HG02981 (cell line): ENCODE data around the gene NEGR1.
A peak's percentile ranks its signal among the peaks of the same experiment; 100 is the strongest.

Experiments
- ATAC-seq: cut with Tn5 transposase; IDR thresholded peaks from one replicate; pipeline ENCODE4 v1.9.1; 2021; ENCODE audit warnings: mild to moderate bottlenecking, moderate library complexity; ENCODE audit not compliant: unreplicated experiment

The NEGR1 gene

DNA sequence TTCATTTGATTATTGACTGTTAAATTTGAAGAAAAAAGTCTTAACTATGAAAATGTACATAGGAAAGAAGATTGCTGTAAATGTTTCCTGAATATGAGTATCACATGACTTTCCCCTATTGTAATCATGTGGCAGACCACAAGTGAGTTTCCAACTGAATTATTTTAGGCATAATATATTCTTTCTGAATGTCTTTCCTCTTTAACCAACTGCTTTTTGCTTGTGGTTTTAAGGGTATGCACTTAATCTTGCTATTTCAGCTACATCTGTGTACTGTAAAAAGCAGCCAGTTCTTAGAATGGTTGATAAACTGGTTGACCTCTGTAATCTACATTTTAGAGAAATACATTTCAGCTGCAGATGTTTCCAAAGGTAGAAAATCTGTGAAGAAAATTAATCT, 400.7 kb downstream of the NEGR1 start:
- no peak for ATAC-seq

GRCh38 chr1:71869326-71869725, 413.0 kb downstream of the NEGR1 start:
- ATAC-seq = no peak

DNA sequence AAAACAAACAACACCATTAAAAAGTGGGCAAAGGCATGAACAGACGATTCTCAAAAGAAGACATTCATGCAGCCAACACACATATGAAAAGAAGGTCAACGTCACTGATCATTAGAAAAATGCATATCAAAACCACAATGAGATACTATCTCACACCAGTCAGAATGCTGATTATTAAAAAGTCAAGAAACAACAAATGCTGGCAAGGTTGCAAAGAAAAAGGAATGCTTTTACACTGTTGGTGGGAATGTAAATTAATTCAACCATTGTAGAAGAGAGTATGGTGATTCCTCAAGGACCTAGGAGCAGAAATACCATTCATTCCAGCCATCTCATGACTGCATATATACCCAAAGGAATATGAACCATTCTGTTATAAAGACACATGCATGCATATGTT, 419.6 kb downstream of the NEGR1 start:
- no peak for ATAC-seq

GRCh38 chr1:71861022-71861421, 421.3 kb downstream of the NEGR1 start:
- ATAC-seq = no peak

DNA sequence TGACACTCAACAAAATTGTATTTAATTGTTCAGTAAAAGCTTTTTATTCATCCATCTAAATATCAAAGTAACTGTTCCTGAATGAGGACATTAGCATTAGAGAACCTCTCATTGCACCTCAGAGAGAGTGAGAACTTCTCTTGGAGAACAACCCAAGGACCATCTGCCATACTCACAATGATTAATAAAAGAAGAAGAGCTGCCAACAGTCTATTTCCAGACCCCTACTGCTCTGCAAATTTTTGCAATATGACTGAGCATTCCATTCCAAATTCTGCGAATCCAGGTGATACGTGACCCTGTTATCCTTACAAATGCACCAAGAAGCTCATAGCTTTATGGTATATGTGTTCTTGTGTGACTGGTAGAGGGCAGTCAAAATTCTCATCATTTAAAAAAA, 422.5 kb downstream of the NEGR1 start:
- no peak for ATAC-seq

- no peak for ATAC-seq
Observed at GRCh38 chr1:71857862-71858261, 424.5 kb downstream of the NEGR1 start.

DNA sequence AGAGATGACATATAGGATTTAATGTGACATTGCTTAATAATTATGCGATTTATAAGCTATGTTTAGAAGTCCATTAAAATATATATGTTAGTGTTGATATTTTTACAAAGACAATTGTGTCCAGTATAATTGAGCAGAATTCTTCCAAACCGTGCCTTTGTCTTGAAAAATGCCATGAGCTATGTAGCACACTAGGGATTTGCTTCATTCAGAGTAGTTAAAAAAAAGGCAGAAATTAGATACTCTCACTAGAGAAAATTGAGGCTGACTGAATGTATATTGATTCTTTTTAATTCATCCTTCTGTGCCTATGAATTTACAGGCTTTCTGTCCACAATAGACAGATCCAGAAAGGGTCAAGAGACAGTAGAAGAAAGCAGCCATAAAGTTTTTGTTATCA, 429.0 kb downstream of the NEGR1 start:
- no peak for ATAC-seq

GRCh38 chr1:71850936-71851335, 431.4 kb downstream of the NEGR1 start:
- no peak for ATAC-seq

GRCh38 chr1:71850515-71850914, 431.8 kb downstream of the NEGR1 start:
- no peak for ATAC-seq

- ATAC-seq = no peak
Observed at GRCh38 chr1:71843012-71843411, 439.3 kb downstream of the NEGR1 start.

DNA sequence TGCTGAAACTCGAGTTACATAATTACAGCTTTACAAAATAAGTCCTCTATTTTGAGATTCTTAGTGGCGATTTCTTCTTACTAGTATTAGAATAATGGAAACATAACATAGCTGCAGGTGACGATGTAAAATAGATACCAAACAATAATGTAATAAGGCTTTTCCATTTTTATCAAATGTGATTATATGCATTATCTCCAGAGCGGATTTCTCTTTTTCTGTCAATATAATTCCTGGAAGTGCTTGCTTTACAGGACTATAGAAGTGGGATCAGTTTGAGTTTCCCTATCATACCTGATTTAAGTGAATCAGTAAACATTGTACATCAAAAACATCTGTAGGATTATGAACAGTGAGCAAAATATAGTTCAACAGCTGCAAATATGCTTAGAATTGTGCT, 442.5 kb downstream of the NEGR1 start:
- no peak for ATAC-seq

DNA sequence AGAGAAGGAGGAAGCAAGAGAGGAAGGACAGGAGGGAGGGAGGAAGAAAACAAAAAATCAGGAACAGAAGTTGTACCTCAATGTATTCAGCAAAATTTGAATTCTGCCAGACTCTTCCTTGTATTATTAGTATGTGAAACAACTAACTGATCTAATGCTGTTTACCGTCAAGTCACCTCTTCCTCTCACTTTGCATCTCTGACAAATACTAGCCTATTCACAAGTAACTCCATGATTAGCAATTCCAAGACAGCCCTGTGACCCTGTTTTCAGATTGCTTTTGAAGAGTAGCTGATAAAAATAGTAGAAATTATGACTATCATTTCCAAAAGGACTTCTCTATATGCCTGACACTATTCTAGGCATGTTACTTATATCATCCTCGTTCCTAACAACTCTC, 445.4 kb downstream of the NEGR1 start:
- no peak for ATAC-seq

DNA sequence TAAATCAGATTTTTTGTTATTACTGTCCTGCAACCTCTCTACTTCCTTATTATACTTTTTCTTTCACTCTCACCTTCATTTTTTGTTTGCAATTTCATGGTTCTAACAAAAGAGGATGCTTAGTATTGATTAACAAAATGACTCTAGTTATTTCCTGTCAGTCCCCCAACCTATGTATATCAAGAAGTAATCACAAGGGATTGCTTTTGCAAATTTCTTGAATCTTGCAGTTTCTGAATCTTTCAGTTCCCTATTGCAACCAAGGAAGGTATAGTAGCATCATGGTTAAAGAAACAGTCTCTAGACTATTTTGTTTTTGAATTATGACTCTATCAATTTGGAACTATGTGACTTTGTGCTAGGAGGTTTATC, 446.9 kb downstream of the NEGR1 start:
- ATAC-seq = peak; percentile 96

DNA sequence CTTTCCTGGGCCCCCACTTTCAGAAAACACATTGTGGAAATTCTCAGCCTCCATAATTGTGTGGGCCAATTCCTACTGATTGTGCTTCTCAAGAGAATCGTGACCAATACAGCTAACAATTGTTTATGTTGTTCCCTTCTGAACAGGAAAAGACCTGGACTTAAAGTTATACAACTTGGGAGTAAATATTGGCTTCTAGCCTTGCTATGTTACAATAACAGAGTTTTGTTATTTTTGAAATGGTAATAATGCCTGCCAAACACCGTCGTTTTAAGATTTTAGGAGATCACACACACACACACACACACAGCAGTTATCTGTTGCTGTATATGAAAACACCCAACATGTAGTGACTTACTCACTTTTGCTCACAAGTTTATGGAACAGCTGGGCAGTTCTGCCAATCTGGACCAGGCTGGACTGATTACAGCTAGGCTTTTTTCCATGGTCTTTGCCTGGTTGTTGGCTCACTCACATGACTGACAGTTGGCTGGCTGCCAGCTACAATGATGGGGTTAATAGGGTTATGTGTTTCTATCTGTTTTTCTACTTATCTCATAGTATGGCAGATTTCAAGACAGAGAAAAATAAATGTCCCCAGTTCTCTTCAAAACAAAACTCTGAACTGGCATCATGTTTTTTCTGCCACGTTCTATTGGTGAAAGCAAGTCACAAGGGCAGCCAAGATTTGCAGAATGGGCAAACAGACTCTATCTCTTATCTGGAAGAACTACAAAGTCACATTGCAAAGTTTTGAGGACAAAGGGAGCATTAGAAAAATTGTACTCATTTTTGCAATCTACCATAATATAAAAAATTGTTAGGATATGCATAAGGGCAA, 447.5 kb downstream of the NEGR1 start:
- peak; percentile 15 for ATAC-seq

- ATAC-seq = no peak
Observed at GRCh38 chr1:71831646-71832045, 450.7 kb downstream of the NEGR1 start.

- no peak for ATAC-seq
Observed at GRCh38 chr1:71829346-71829745, 453.0 kb downstream of the NEGR1 start.

DNA sequence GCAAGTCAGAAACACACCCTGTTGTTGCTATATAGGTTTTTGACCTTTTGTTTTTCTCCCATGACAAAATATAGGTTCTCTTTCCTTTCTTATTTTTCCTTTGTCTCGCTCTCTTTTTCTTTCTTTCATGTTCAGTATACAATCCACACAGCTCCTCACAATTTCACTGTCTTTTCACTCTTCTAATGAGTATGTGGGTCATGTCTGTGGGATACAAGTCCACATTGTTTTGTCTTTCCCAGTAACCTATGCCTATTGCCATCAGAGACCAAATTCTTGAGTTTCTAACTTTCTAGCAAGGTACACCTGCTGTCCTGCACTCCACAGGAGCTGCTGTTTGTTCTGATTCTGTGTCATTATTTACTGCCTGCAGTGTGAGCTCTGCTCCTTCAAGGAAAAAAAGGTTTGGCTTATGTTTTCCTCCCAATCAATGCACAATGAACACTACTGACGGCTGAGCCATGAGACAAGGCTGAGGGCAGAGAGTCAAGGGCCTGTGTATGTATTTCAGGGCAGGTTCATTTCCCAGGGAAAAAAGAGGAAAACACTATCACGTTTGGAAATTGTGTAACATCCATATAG, 453.8 kb downstream of the NEGR1 start:
- no peak for ATAC-seq

DNA sequence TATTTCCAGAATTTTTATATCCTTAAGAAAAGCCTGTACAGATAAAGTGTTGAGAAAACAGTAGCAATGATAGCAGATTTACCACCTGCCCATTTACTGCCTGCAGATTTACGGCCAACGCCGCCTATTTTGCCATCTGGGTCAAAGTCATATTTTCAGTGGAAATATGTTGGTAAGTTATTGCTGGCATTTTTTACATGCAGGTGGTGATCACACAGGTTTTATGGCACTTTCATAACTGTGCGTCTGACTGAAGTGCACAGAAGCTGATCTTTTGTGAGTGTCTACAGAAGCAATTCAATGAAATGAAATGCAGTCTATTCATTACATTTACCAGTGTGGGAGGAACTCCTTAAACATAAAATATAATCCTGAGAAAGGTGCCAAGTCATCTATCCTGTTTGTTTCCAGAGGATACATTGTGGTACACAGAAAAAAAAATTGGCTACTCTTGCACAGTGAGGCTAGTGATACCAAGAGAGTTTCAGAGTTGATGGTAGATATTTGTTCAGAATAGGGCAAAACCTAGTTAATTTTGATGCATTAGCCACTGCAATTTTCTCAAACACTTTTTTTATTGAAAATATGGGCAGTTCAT, 458.5 kb downstream of the NEGR1 start:
- ATAC-seq = no peak

DNA sequence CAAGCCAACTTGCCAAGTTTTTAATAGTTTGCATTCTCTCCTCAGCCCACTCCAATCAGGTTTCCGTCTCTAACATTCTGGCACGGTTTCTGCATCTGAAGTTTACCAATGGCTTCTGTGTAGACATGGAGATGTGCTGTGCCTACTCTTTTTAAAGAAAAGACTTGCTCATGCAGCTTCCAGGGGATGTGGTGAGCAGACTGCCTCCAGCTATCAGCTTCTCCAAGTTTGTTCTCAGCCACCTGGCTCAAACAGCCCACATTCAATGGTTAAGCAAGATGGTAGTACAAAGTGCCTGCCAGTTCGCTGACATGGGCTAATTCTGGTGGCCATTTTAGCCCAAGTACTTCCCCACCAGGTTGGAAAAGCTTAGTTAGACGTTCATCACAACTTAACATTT, 465.3 kb downstream of the NEGR1 start:
- no peak for ATAC-seq

DNA sequence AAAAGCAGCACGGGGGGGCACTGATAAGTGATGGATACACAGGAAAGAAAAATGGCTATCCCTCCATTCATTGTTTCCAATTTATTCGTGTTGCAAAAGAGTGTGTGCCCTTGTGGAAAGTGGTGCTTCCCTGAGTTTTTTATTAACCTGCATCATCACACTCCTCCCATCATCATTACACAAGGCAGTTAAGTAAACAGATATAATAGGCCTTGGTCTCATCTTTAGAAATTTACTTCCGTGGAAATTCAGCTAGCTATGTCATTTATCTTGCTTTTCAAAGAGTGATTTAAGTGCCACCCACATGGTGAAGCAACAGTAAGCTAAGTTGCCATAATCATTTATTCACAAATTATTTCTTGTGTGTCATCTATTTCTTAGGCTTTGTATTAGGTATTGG, 473.3 kb downstream of the NEGR1 start:
- no peak for ATAC-seq

- no peak for ATAC-seq
Observed at GRCh38 chr1:71804140-71804539, 478.2 kb downstream of the NEGR1 start.

DNA sequence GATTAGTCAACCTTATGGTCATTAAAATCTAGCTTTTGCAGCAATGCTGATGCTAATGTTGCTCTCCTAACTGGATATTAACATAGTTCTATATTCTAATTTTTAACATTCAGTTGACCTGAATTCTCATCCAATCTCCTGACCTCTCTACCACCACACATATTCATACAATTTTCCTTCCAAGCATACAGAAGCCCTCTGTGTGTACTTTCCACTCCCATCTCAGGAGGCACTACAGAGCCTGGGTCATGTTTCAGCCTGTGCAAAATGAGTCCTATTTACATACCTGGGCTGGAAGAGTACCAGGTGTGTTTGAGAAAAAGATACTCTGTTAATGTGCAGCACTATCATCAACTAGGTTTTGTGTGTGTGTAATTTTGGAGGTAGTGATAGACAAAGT, 486.3 kb downstream of the NEGR1 start:
- ATAC-seq = no peak
